Kidney (tissue), 14 donors: Measurements from ENCODE around the gene B4GALT2. TPM values are rescaled to one million over a fixed set of nuclear protein-coding genes. Genes with fewer than 3 reads are reported as not detected.

Source experiments
- DNase-seq, 5 donors: peaks; one replicate each; pipeline ENCODE4 v3.0.0-alpha.2; 2013 to 2020
- FAIRE-seq: peaks from 2 replicates; lab custom pipeline; 2012; peaks lifted over from hg19 to GRCh38; lab: Jason Lieb, UNC
- H3K27ac ChIP-seq, 2 donors: one replicate each; pipeline ENCODE4 v1.7.0; 2013; ENCODE audit warnings: low read depth in 2 of 2, low read length in 2 of 2, inconsistent platforms in 1 of 2
- H3K27me3 ChIP-seq: one replicate; pipeline ENCODE4 v1.7.1; 2013; ENCODE audit warnings: low read length, inconsistent platforms; ENCODE audit not compliant: control insufficient read depth, insufficient read depth
- H3K36me3 ChIP-seq, 3 donors: one replicate each; pipeline versions ENCODE4 v1.7.0 to v1.7.1; 2013; ENCODE audit warnings: low read length in 3 of 3, control low read depth in 1 of 3, inconsistent platforms in 1 of 3; ENCODE audit not compliant: insufficient read depth in 3 of 3, control insufficient read depth in 2 of 3
- H3K4me1 ChIP-seq, 3 donors: one replicate each; pipeline versions ENCODE4 v1.7.0 to v1.7.1; 2013; ENCODE audit warnings: low read length in 3 of 3, inconsistent platforms in 1 of 3, low read depth in 1 of 3; ENCODE audit not compliant: control insufficient read depth in 2 of 3, insufficient read depth in 2 of 3
- H3K4me3 ChIP-seq, 3 donors: one replicate each; pipeline versions ENCODE4 v1.7.0 to v1.8.1; 2013; ENCODE audit warnings: low read length in 3 of 3, control low read depth in 1 of 3, inconsistent platforms in 1 of 3
- H3K9ac ChIP-seq, 3 donors: one replicate each; pipeline versions ENCODE4 v1.7.0 to v1.7.1; 2013; ENCODE audit warnings: low read length in 3 of 3, control low read depth in 1 of 3, inconsistent platforms in 1 of 3
- H3K9me3 ChIP-seq, 3 donors: one replicate each; pipeline versions ENCODE4 v1.7.0 to v1.7.1; 2013; ENCODE audit warnings: low read length in 3 of 3, control low read depth in 1 of 3, inconsistent platforms in 1 of 3; ENCODE audit not compliant: control insufficient read depth in 2 of 3, insufficient read depth in 1 of 3
- CTCF ChIP-seq: IDR thresholded peaks from 3 replicates; pipeline ENCODE4 v1.5.1; 2012; ENCODE audit warnings: mild to moderate bottlenecking, moderate library complexity, borderline replicate concordance; ENCODE audit not compliant: insufficient read depth; ENCODE audit errors: extremely low read depth
- intact Hi-C: fragments of 100-400 bp; cut with DNase I; formaldehyde crosslinking; loops from one replicate; pipeline ENCODE4 v1.11.1; 2022
- polyA plus RNA-seq: library from polyadenylated mRNA; stranded (reverse); fragments of 350-450 nt; fragmentation: Illumina TruSeq; extraction: RNeasy Lipid Tissue Mini Kit (QIAGEN cat#74804); gene quantifications from one replicate; pipeline ENCODE4 v1.2.3, GENCODE V29; 2014; ENCODE audit warnings: low read depth, low replicate concordance; ENCODE audit not compliant: insufficient read depth
- total RNA-seq: library from RNA; stranded (reverse); fragmentation: NEBNext Ultra II Directional; extraction: Animal tissue kit (Norgen Biotek cat#: 25700); gene quantifications from one replicate; pipeline ENCODE4 v1.2.1, GENCODE V29; 2021
- donor health status: control.
- donor health status: control.
- donor health status: control.
- donor health status: control.
- donor health status: control.
- donor health status: DM: yes; HTN: yes; CAD: no.
- donor health status: Normal renal cell carcinoma (clear cell type).

The B4GALT2 gene
- total and polyA plus RNA-seq, 2 donors from 2014 or later = 25.1 to 32.5 TPM

- Histone ChIP-seq H3K27me3 (no peaks in the 10 kb centered on the region), H3K4me1 (peaks cover 0 to 4% (median 3%) of the 10 kb centered on the region in 3 donors), H3K9ac (no peak overlapping the region), H3K4me3 (no peak overlapping the region), H3K27ac (no peak overlapping the region), H3K9me3 (no peaks in the 10 kb centered on the region), H3K36me3 (peaks cover 2 to 44% (median 23%) of the 10 kb centered on the region in 3 donors)
- intact Hi-C loops = no loop called here
- DNase-seq (no peak), FAIRE-seq (no peak)
- no peak for TF ChIP-seq CTCF
Measured at GRCh38 chr1:43965316-43965715, 13.7 kb upstream of the B4GALT2 start.

- no peak for TF ChIP-seq CTCF
- Histone ChIP-seq H3K4me1 (peaks cover 0 to 13% (median 8%) of the 10 kb centered on the region in 3 donors), H3K27me3 (no peaks in the 10 kb centered on the region), H3K9ac (no peak overlapping the region), H3K9me3 (no peaks in the 10 kb centered on the region), H3K4me3 (no peak overlapping the region), H3K36me3 (peaks cover 0 to 19% (median 8%) of the 10 kb centered on the region in 3 donors), H3K27ac (no peak overlapping the region)
- no peak for FAIRE-seq
- intact Hi-C loops = no loop called here
- DNase-seq = peak in 3 of 5 donors; percentile 46 to 63 (median 55)
Measured at GRCh38 chr1:43968348-43968948, 10.6 kb upstream of the B4GALT2 start.

GRCh38 chr1:43969416-43969745 is 9.6 kb upstream of the B4GALT2 start:
- Histone ChIP-seq H3K4me3 (peak overlapping the region; percentile 13 to 92 (median 83)), H3K27me3 (no peaks in the 10 kb centered on the region), H3K36me3 (peaks cover 0 to 17% (median 7%) of the 10 kb centered on the region in 3 donors), H3K9ac (no peak overlapping the region), H3K27ac (no peak overlapping the region), H3K9me3 (no peaks in the 10 kb centered on the region), H3K4me1 (peaks cover 0 to 19% (median 8%) of the 10 kb centered on the region in 3 donors)
- TF ChIP-seq CTCF = no peak
- intact Hi-C loops = no loop called here
- FAIRE-seq (no peak), DNase-seq (no peak)
